ENCODE results near the gene MAP3K14. TPM values are rescaled to one million over a fixed set of nuclear protein-coding genes. Genes with fewer than 3 reads are reported as not detected.

The MAP3K14 gene
- total RNA-seq = 10 to 100 TPM; 16.6 to 27.9 (median 18.0) TPM
- long read RNA-seq, donor 1, full-length matches to known transcripts = 9 of 32 reads
- long read RNA-seq, donor 1, partial matches to known transcripts = 13 of 32 reads
- long read RNA-seq, donor 1, other reads (novel, unspliced or antisense) = 10 of 32 reads
- long read RNA-seq, donor 2, partial matches to known transcripts = 2 of 3 reads
- long read RNA-seq, donor 2, other reads (novel, unspliced or antisense) = 1 of 3 reads

DNA sequence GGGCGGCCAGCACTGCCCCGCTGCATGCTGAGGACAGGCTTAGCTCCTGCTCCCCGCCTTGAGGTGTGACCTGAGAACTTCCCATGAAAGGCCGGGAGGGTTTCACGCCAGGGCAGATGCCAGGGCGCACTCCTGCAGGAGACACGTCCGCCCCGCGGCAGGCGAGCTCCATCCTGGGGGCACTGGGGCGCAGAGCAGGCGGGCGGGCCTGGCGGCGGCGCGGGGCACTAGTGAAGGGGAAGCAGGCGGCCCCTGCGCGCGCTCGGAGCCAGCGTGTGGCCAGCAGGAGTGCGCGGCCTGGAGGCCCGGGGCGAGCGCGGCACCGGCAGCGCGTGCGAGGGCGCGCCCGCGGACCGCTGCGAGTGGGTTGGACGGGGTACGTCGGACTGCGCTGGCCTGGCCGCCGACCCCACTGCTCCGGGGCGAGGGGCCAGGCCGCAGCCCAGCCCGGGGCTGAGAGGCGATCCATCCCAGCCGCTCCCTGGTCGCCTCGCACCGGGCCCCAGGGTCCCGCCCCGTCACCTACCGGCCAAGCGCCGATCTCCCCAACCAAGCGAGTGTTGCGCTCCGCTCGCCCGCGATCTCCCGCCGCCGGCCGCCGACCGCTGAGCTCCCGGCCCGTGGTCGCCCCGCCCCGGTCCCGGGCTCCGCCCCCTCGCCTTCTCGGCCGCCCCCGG lies at the start of gene MAP3K14:
TSS of gene MAP3K14 (minus strand) at position 587 of the 677 bp plus-strand sequence. CDS start 26,275 bp downstream, outside the sequence.
- peak; percentile 37 for ATAC-seq
- Histone ChIP-seq H3K4me1 (ENCODE audit: low read depth) (peaks cover 72% of the 10 kb centered on the region), H3K36me3 (ENCODE audit: low read depth) (peaks cover 7% of the 10 kb centered on the region), H3K4me3 (peak within 1 kb of the TSS; percentile 76), H3K9me3 (no peaks in the 10 kb centered on the region)
- peak; percentile 71 to 89 (median 84) for DNase-seq
- TF ChIP-seq, protein P1, sequence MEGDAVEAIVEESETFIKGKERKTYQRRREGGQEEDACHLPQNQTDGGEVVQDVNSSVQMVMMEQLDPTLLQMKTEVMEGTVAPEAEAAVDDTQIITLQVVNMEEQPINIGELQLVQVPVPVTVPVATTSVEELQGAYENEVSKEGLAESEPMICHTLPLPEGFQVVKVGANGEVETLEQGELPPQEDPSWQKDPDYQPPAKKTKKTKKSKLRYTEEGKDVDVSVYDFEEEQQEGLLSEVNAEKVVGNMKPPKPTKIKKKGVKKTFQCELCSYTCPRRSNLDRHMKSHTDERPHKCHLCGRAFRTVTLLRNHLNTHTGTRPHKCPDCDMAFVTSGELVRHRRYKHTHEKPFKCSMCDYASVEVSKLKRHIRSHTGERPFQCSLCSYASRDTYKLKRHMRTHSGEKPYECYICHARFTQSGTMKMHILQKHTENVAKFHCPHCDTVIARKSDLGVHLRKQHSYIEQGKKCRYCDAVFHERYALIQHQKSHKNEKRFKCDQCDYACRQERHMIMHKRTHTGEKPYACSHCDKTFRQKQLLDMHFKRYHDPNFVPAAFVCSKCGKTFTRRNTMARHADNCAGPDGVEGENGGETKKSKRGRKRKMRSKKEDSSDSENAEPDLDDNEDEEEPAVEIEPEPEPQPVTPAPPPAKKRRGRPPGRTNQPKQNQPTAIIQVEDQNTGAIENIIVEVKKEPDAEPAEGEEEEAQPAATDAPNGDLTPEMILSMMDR (IDR thresholded peaks at IDR 0.05) = no peak
- intact Hi-C loops (cut with DNase I, micrococcal nuclease) = loop anchor here in 1 of 2 donors (5.0 kb wide), 1 partner anchor 39 kb away; no protein-coding TSS in a partner anchor

DNA sequence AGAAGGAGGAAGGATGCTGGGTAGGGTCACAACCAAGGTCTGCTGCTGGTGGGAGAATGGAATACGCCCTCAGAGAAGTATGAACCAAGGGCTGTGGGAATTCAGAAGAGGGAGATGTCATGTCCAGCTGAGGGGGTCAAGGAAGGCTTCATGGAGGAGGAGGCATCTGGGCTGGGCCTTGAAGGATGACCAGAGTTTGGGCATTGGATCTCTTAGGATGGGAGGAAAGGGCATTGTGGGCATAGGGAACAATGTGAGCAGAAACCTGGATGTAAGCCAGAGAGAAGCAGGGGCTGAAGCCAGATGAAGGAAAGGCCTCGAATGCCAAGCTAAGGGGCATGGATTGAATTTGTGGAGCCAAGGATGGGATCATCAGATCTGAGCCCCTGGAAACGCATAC lies 49.2 kb upstream of the MAP3K14 start:
- TF ChIP-seq, protein P1 (IDR thresholded peaks at IDR 0.05) = no peak
- ATAC-seq = no peak
- no peaks in the 10 kb centered on the region for H3K36me3 ChIP-seq (ENCODE audit: low read depth)
- H3K4me3 ChIP-seq = no peak overlapping the region
- H3K4me1 ChIP-seq (ENCODE audit: low read depth) = no peaks in the 10 kb centered on the region
- no peak for DNase-seq
- intact Hi-C loops (cut with DNase I, micrococcal nuclease) = no loop called here
- no peaks in the 10 kb centered on the region for H3K9me3 ChIP-seq

DNA sequence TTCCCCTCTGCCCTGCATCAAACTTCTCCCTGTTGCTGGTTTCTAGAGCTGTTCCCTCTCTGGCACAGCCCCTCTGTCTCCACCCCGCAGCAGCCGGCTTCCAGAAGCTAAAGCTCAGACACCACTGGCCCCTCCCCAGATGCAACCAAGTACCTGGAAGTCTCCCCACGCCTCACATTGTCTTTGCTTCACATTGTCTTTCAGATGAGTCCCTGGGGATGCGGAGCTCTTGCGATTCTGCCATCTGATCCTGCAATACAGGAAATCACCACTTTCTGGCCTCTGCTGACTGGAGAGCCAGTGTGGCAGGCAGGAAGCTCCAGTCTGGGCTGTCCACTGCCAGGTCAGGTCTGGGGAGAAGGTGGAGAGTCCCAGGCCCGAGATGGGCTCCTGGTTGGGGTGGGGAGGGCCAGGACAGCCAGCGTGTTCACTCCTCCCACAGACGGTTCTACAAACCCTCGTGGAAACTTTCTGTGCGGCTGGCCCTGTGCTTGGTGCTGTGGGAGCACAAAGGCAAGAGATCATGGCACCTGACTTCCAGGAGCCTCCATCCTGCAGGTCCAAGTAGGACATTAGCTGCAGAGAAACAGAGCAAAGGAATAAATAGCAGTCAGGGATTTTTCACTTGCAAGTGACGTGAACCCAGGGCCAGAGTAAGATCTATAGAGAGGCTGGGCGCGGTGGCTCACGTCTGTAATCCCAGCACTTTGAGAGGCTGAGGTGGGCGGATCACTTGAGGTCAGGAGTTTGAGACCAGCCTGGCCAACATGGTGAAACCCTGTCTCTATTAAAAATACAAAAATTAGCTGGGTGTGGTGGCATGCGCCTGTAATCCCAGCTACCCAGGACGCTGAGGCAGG lies 47.9 kb upstream of the MAP3K14 start:
- TF ChIP-seq, protein P1 (IDR thresholded peaks at IDR 0.05) = no peak
- Histone ChIP-seq H3K9me3 (no peaks in the 10 kb centered on the region), H3K4me3 (no peak overlapping the region), H3K36me3 (ENCODE audit: low read depth) (no peaks in the 10 kb centered on the region), H3K4me1 (ENCODE audit: low read depth) (no peaks in the 10 kb centered on the region)
- DNase-seq (no peak), ATAC-seq (no peak)
- intact Hi-C loops (cut with DNase I, micrococcal nuclease) = no loop called here

DNA sequence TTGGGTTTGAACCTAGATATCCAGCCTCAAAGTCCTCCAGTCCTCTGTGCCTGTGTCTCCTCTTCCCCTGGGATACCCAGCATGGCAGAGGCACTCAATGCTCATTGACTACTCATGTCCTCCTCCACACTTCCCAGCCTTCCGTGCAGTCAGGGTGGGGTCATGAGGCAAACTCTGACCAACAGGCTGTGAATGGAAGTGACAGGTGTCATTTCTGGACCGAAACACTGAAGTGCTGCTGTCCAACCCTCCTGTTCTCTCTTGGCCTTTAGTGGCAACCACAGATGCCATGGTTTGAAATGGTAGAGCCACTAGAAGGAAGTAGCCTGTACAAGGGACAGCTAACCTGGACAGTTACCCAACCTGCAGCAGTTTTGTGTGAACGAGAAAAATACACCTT lies 46.7 kb upstream of the MAP3K14 start:
- DNase-seq (no peak), ATAC-seq (no peak)
- no peaks in the 10 kb centered on the region for H3K36me3 ChIP-seq (ENCODE audit: low read depth)
- TF ChIP-seq, protein P1 (IDR thresholded peaks at IDR 0.05) = no peak
- intact Hi-C loops (cut with DNase I, micrococcal nuclease) = no loop called here
- H3K4me1 ChIP-seq (ENCODE audit: low read depth) = no peaks in the 10 kb centered on the region
- H3K4me3 ChIP-seq = no peak overlapping the region
- H3K9me3 ChIP-seq = no peaks in the 10 kb centered on the region

DNA sequence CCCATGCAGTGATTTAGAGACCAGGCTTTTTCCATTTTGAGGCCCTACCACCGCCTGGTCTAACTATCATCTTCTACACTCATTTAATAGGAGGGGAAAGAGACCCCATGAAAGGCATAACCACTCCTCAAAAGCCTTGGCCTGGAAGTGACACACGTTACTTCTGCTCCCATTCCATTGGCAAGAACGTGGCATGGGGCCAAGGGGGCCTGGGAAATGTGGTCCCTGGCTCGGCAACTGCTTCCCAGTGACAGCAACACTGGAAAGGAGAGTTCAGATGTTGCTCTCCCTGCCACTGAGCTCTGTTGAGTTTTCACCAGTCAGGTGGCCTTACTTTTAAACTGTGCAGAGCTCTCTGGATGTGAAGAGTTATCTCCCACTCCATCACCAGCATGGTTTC lies 45.2 kb upstream of the MAP3K14 start:
- H3K4me3 ChIP-seq = no peak overlapping the region
- ATAC-seq (no peak), DNase-seq (no peak)
- TF ChIP-seq, protein P1 (IDR thresholded peaks at IDR 0.05) = no peak
- H3K9me3 ChIP-seq = no peaks in the 10 kb centered on the region
- intact Hi-C loops (cut with DNase I, micrococcal nuclease) = no loop called here
- no peaks in the 10 kb centered on the region for H3K36me3 ChIP-seq (ENCODE audit: low read depth)
- no peaks in the 10 kb centered on the region for H3K4me1 ChIP-seq (ENCODE audit: low read depth)
